HepG2 (cell line): Measurements from ENCODE around the gene SEC14L2. TPM values are rescaled to one million over a fixed set of nuclear protein-coding genes. Genes with fewer than 3 reads are reported as not detected.

Experiments used
- CENPT ChIP-seq: sonication (generic); formaldehyde crosslinking; IDR thresholded peaks from 2 replicates; pipeline ENCODE4 v1.8.0; 2022; ENCODE audit warnings: low read depth, mild to moderate bottlenecking, moderate library complexity, missing genetic modification reagents
- CREB1 ChIP-seq, 2 experiments: fragments of 450-650 bp in 1 of 2; IDR thresholded peaks; 2 replicates each; pipeline ENCODE4 v1.6.1; 2016 to 2017; ENCODE audit warnings: control low read depth in 1 of 2, mild to moderate bottlenecking in 1 of 2, missing compliant biosample characterization in 1 of 2, missing genetic modification characterization in 1 of 2
- CREM ChIP-seq, 2 experiments: sonication (generic) in 1 of 2; formaldehyde crosslinking in 1 of 2; IDR thresholded peaks; 2 replicates each; pipeline versions ENCODE4 v1.4.0 to v1.6.1; 2016 to 2020; ENCODE audit warnings: antibody characterized with exemption in 1 of 2, mild to moderate bottlenecking in 1 of 2, missing genetic modification reagents in 1 of 2
- DNMT3B ChIP-seq: conservative IDR thresholded peaks from 2 replicates; pipeline ENCODE4 v1.6.1; 2016; ENCODE audit warnings: missing biosample characterization, control low read depth
- ELF4 ChIP-seq: sonication (generic); formaldehyde crosslinking; IDR thresholded peaks from 2 replicates; pipeline ENCODE4 v1.5.0; 2020; ENCODE audit warnings: missing genetic modification reagents, mild to moderate bottlenecking, moderate library complexity, borderline replicate concordance
- JARID2 ChIP-seq: sonication (generic); formaldehyde crosslinking; IDR thresholded peaks from 2 replicates; pipeline ENCODE4 v1.8.1; 2023; ENCODE audit warnings: missing genetic modification reagents, inconsistent platforms; ENCODE audit not compliant: insufficient replicate concordance
- MED1 ChIP-seq: sonication (generic); formaldehyde crosslinking; IDR thresholded peaks from 2 replicates; pipeline ENCODE4 v1.4.0; 2020; ENCODE audit warnings: missing genetic modification reagents
- NPAS2 ChIP-seq: sonication (generic); formaldehyde crosslinking; IDR thresholded peaks from 2 replicates; pipeline ENCODE4 v1.8.0; 2022; ENCODE audit warnings: mild to moderate bottlenecking, missing genetic modification reagents, borderline replicate concordance
- PAF1 ChIP-seq: IDR thresholded peaks from 2 replicates; pipeline ENCODE4 v1.6.1; 2016; ENCODE audit warnings: missing genetic modification reagents, missing compliant biosample characterization
- RCOR2 ChIP-seq: IDR thresholded peaks from 2 replicates; pipeline ENCODE4 v1.6.1; 2016; ENCODE audit warnings: missing biosample characterization, missing genetic modification reagents
- YY1 ChIP-seq: IDR thresholded peaks from 2 replicates; pipeline ENCODE4 v1.6.1; 2011; ENCODE audit warnings: low read length, low read depth, moderate library complexity, mild to moderate bottlenecking; ENCODE audit not compliant: insufficient read depth, insufficient replicate concordance
- ZBTB1 ChIP-seq: sonication (generic); formaldehyde crosslinking; IDR thresholded peaks from 2 replicates; pipeline ENCODE4 v1.4.0; 2020; ENCODE audit warnings: missing genetic modification reagents, borderline replicate concordance
- ZMAT3 ChIP-seq: sonication (generic); formaldehyde crosslinking; conservative IDR thresholded peaks from 2 replicates; pipeline ENCODE4 v1.7.0; 2021; ENCODE audit warnings: missing genetic modification reagents
- ZNF160 ChIP-seq: sonication (generic); formaldehyde crosslinking; IDR thresholded peaks from 2 replicates; pipeline ENCODE4 v1.8.0; 2022; ENCODE audit warnings: mild to moderate bottlenecking, inconsistent platforms, missing genetic modification reagents
- ZNF292 ChIP-seq: sonication (generic); formaldehyde crosslinking; IDR thresholded peaks from 2 replicates; pipeline ENCODE4 v1.8.1; 2022; ENCODE audit warnings: mild to moderate bottlenecking, low read depth, missing genetic modification reagents, borderline replicate concordance
- ZNF343 ChIP-seq: sonication (generic); formaldehyde crosslinking; IDR thresholded peaks from 2 replicates; pipeline ENCODE4 v1.4.0; 2020; ENCODE audit warnings: mild to moderate bottlenecking, missing genetic modification reagents
- ZNF549 ChIP-seq: sonication (generic); formaldehyde crosslinking; IDR thresholded peaks from 2 replicates; pipeline ENCODE4 v1.5.0; 2020; ENCODE audit warnings: missing genetic modification reagents
- ZNF674 ChIP-seq: sonication (generic); formaldehyde crosslinking; IDR thresholded peaks from 2 replicates; pipeline ENCODE4 v1.5.0; 2020; ENCODE audit warnings: low read depth, mild to moderate bottlenecking, missing genetic modification reagents
- ZNF703 ChIP-seq: sonication (generic); formaldehyde crosslinking; IDR thresholded peaks from 2 replicates; pipeline ENCODE4 v1.5.1; 2020; ENCODE audit warnings: missing genetic modification reagents, mild to moderate bottlenecking, moderate library complexity, borderline replicate concordance
- ZNF772 ChIP-seq: sonication (generic); formaldehyde crosslinking; IDR thresholded peaks from 2 replicates; pipeline ENCODE4 v1.5.0; 2020; ENCODE audit warnings: mild to moderate bottlenecking, missing genetic modification reagents
- ZNF781 ChIP-seq: sonication (generic); formaldehyde crosslinking; IDR thresholded peaks from 2 replicates; pipeline ENCODE4 v1.5.1; 2020; ENCODE audit warnings: borderline replicate concordance, mild to moderate bottlenecking, missing genetic modification reagents; ENCODE audit errors: not compliant biosample characterization
- ZNF879 ChIP-seq: sonication (generic); formaldehyde crosslinking; IDR thresholded peaks from 2 replicates; pipeline ENCODE4 v1.8.1; 2023; ENCODE audit warnings: missing genetic modification reagents
- ZSCAN22 ChIP-seq: sonication (generic); formaldehyde crosslinking; IDR thresholded peaks from 2 replicates; pipeline ENCODE4 v1.4.0; 2020; ENCODE audit warnings: mild to moderate bottlenecking, missing genetic modification reagents
- polyA plus RNA-seq, 8 experiments: library from polyadenylated mRNA; depleted of rRNA in 3 of 8; stranded (reverse) in 7 of 8; unstranded in 1 of 8; fragments of >200 nt; fragmentation: Illumina TruSeq in 4 of 8; extraction: Trizol in 4 of 8; gene quantifications; 2 replicates each; pipeline versions ENCODE4 v1.2.1 to v1.2.3, GENCODE V29; 2011 to 2016; ENCODE audit warnings: low read depth in 4 of 8, missing spikeins in 1 of 8, mixed read lengths in 1 of 8; ENCODE audit not compliant: insufficient read depth in 1 of 8
- total RNA-seq, 5 experiments: library from RNA; depleted of rRNA; stranded (reverse); fragments of >200 nt; fragmentation: Illumina TruSeq; extraction: Trizol; gene quantifications; 2 replicates each; pipeline ENCODE4 v1.2.3, GENCODE V29; 2016; ENCODE audit warnings: low read depth in 1 of 5
- TF ChIP-seq, protein P1 (sequence below): sonication (generic); formaldehyde crosslinking; IDR thresholded peaks from 2 replicates; pipeline ENCODE4 v1.4.0; 2020; ENCODE audit warnings: missing genetic modification reagents
- TF ChIP-seq, protein P2 (sequence below): IDR thresholded peaks from 2 replicates; pipeline ENCODE4 v1.6.1; 2018; ENCODE audit warnings: missing genetic modification reagents
- TF ChIP-seq, protein P3 (sequence below): IDR thresholded peaks from 2 replicates; pipeline ENCODE4 v1.6.1; 2016; ENCODE audit warnings: low read depth, control low read depth

The SEC14L2 gene
- total and polyA plus RNA-seq, 2 of the 13 experiments (the other 11 are each of a cell fraction or from before 2014, with no cell fraction given): 4.1 to 5.1 TPM

DNA sequence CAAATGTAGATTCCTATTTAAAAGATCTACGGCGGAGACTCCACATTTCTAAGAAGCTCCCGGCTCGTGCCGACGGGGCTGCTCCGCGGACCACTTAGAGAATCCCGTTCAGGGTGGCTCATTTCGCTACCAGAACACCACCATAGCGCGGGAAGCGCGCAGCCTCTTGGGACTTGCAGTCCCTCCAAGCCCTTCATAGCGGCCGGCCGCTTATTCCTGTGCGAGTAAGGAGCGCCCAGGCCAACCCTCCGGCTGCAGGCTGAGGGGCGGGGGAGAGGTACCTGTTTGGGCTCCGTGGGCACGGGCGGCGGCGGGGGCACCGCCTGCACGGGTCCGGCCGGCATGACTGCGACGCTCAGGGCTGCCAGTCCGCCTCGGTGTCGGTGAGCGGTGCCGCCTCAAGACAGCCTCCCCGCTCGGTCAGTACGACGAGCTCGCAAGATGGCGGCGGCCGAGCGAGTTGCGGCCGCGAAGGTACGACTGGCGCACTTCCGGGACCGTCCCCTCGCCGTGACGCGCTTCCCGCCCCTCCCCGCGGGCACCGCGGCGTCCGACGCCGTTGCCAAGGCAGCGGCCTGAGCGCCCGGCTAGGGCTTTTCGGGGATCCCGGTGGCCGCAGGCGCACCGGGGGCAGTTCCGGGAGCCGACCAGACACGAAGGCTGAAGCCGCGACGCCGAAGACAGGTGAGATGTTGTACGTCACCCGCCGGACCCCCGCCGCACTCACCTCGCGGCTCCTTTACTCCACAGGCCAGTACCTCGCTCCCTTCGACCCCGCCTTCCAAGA lies 40.2 kb upstream of the SEC14L2 start, which contains the start of the genes CCDC157 and SF3A1 (continued):
- TF ChIP-seq NPAS2 (no peak), ZNF879 (CRISPR knock-in tag) (0 out of 2 replicates have a peak, but pooled peaks have one; percentile 27), CREM (IDR thresholded peaks at IDR 0.05) (peak; percentile 67), CREM (CRISPR knock-in tag; IDR thresholded peaks at IDR 0.05) (peak; percentile 74), MED1 (CRISPR knock-in tag) (peak; percentile 62), ZSCAN22 (no peak), ZNF160 (CRISPR knock-in tag) (peak; percentile 92; the same call in 1 of the 2 replicates), YY1 (peak; percentile 97), ZNF549 (CRISPR knock-in tag) (no peak), ZBTB1 (CRISPR knock-in tag) (no peak), ZNF772 (CRISPR knock-in tag) (no peak), DNMT3B (CRISPR knock-in tag) (0 out of 2 replicates have a peak, but pooled peaks have one; percentile 27), ZNF292 (CRISPR knock-in tag) (no peak), RCOR2 (no peak), ELF4 (CRISPR knock-in tag) (no peak), PAF1 (no peak), CREB1 (IDR thresholded peaks at IDR 0.05) (peak; percentile 92), CREB1 (CRISPR knock-in tag; IDR thresholded peaks at IDR 0.05) (peak; percentile 89), CENPT (CRISPR knock-in tag) (no peak), JARID2 (no peak), ZNF343 (CRISPR knock-in tag) (no peak), ZMAT3 (CRISPR knock-in tag) (peak; percentile 75; the same call in 1 of the 2 replicates), ZNF703 (CRISPR knock-in tag) (no peak), ZNF781 (CRISPR knock-in tag) (no peak), ZNF674 (peak; percentile 89; the same call in 1 of the 2 replicates)
- TF ChIP-seq, protein P1, sequence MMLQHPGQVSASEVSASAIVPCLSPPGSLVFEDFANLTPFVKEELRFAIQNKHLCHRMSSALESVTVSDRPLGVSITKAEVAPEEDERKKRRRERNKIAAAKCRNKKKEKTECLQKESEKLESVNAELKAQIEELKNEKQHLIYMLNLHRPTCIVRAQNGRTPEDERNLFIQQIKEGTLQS (CRISPR knock-in tag): no peak
- TF ChIP-seq, protein P2, sequence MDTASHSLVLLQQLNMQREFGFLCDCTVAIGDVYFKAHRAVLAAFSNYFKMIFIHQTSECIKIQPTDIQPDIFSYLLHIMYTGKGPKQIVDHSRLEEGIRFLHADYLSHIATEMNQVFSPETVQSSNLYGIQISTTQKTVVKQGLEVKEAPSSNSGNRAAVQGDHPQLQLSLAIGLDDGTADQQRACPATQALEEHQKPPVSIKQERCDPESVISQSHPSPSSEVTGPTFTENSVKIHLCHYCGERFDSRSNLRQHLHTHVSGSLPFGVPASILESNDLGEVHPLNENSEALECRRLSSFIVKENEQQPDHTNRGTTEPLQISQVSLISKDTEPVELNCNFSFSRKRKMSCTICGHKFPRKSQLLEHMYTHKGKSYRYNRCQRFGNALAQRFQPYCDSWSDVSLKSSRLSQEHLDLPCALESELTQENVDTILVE (CRISPR knock-in tag): peak; percentile 74
- TF ChIP-seq, protein P3, sequence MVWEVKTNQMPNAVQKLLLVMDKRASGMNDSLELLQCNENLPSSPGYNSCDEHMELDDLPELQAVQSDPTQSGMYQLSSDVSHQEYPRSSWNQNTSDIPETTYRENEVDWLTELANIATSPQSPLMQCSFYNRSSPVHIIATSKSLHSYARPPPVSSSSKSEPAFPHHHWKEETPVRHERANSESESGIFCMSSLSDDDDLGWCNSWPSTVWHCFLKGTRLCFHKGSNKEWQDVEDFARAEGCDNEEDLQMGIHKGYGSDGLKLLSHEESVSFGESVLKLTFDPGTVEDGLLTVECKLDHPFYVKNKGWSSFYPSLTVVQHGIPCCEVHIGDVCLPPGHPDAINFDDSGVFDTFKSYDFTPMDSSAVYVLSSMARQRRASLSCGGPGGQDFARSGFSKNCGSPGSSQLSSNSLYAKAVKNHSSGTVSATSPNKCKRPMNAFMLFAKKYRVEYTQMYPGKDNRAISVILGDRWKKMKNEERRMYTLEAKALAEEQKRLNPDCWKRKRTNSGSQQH (CRISPR knock-in tag): peak; percentile 94
